Stromal cell of bone marrow (primary cell): ENCODE measurements around the gene GAGE12G.
"Not testable (repeated sequence)": the region's sequence is repeated elsewhere in the genome, so short reads cannot be mapped to it uniquely, and the experiment has no call there.

Source experiments
- DNase-seq: peaks from one replicate; pipeline ENCODE4 v3.0.0-alpha.2; 2012; ENCODE audit warnings: low read depth

The GAGE12G gene, protein sequence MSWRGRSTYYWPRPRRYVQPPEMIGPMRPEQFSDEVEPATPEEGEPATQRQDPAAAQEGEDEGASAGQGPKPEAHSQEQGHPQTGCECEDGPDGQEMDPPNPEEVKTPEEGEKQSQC

DNA sequence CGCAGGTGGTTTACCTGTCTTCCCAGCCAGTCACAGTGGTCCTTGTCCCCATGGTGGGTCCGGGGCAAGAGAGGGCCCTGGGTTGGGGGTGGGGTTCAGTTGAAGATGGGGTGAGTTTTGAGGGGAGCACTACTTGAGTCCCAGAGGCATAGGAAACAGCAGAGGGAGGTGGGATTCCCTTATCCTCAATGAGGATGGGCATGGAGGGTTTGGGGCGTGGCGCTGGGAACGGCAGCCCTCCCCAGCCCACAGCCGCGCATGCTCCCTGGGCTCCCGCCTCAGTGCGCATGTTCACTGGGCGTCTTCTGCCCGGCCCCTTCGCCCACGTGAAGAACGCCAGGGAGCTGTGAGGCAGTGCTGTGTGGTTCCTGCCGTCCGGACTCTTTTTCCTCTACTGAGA lies at the start of gene GAGE12G:
TSS of gene GAGE12G (plus strand) at position 301 of the 400 bp plus-strand sequence. CDS start 1,155 bp downstream, outside the sequence.
- not testable (repeated sequence) for DNase-seq

DNA sequence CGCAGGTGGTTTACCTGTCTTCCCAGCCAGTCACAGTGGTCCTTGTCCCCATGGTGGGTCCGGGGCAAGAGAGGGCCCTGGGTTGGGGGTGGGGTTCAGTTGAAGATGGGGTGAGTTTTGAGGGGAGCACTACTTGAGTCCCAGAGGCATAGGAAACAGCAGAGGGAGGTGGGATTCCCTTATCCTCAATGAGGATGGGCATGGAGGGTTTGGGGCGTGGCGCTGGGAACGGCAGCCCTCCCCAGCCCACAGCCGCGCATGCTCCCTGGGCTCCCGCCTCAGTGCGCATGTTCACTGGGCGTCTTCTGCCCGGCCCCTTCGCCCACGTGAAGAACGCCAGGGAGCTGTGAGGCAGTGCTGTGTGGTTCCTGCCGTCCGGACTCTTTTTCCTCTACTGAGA lies 38.3 kb upstream of the GAGE12G start, which contains the start of gene GAGE12C:
TSS of gene GAGE12C (plus strand) at position 301 of the 400 bp plus-strand sequence. CDS start 1,155 bp downstream, outside the sequence.
- not testable (repeated sequence) for DNase-seq

DNA sequence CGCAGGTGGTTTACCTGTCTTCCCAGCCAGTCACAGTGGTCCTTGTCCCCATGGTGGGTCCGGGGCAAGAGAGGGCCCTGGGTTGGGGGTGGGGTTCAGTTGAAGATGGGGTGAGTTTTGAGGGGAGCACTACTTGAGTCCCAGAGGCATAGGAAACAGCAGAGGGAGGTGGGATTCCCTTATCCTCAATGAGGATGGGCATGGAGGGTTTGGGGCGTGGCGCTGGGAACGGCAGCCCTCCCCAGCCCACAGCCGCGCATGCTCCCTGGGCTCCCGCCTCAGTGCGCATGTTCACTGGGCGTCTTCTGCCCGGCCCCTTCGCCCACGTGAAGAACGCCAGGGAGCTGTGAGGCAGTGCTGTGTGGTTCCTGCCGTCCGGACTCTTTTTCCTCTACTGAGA lies 28.8 kb upstream of the GAGE12G start, which contains the start of gene GAGE12D:
TSS of gene GAGE12D (plus strand) at position 301 of the 400 bp plus-strand sequence. CDS start 1,155 bp downstream, outside the sequence.
- DNase-seq = not testable (repeated sequence)

DNA sequence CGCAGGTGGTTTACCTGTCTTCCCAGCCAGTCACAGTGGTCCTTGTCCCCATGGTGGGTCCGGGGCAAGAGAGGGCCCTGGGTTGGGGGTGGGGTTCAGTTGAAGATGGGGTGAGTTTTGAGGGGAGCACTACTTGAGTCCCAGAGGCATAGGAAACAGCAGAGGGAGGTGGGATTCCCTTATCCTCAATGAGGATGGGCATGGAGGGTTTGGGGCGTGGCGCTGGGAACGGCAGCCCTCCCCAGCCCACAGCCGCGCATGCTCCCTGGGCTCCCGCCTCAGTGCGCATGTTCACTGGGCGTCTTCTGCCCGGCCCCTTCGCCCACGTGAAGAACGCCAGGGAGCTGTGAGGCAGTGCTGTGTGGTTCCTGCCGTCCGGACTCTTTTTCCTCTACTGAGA lies 19.2 kb upstream of the GAGE12G start, which contains the start of gene GAGE12E:
TSS of gene GAGE12E (plus strand) at position 301 of the 400 bp plus-strand sequence. CDS start 1,155 bp downstream, outside the sequence.
- DNase-seq = not testable (repeated sequence)

DNA sequence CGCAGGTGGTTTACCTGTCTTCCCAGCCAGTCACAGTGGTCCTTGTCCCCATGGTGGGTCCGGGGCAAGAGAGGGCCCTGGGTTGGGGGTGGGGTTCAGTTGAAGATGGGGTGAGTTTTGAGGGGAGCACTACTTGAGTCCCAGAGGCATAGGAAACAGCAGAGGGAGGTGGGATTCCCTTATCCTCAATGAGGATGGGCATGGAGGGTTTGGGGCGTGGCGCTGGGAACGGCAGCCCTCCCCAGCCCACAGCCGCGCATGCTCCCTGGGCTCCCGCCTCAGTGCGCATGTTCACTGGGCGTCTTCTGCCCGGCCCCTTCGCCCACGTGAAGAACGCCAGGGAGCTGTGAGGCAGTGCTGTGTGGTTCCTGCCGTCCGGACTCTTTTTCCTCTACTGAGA lies 9.7 kb upstream of the GAGE12G start, which contains the start of gene GAGE12F:
TSS of gene GAGE12F (plus strand) at position 301 of the 400 bp plus-strand sequence. CDS start 1,155 bp downstream, outside the sequence.
- DNase-seq = not testable (repeated sequence)

DNA sequence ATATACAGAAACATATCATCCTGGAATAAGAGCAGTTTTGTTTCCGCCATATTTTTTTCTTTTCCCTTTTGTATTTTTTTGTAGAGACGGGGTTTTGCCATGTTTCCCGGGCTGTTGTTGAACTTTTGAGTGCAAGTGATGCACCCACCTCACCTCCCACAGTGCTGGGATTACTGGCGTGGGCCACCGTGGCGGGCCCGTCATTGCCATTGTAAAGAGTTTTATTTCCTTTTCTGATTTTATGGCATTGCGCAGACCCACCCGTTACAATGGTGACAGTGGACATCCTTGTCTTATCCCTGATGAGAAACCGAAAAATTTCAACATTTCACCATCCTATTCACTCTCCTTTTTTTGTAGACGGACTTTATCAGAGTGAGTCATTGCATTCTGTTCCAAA lies 1.5 kb upstream of the GAGE12G start:
- not testable (repeated sequence) for DNase-seq

DNA sequence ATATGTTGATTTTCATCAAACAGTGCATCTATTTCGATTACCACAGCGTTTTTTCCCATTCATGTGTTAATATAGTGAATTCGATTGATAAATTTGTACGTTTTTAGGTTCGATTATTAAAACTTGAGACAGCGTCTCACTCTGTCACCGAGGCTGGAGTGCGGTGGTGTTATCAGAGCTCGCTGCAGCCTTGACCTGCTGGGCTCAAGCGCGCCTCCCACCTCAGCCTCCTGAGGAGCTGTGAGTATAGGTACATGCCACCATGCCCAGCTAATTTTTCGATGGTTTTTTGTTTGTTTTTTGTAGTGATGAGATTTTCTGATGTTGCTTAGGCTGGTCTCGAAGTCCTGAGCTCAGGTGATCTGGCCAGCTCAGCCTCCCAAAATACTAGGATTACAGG lies 1.0 kb upstream of the GAGE12G start:
- DNase-seq = not testable (repeated sequence)

DNA sequence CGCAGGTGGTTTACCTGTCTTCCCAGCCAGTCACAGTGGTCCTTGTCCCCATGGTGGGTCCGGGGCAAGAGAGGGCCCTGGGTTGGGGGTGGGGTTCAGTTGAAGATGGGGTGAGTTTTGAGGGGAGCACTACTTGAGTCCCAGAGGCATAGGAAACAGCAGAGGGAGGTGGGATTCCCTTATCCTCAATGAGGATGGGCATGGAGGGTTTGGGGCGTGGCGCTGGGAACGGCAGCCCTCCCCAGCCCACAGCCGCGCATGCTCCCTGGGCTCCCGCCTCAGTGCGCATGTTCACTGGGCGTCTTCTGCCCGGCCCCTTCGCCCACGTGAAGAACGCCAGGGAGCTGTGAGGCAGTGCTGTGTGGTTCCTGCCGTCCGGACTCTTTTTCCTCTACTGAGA lies 9.4 kb downstream of the GAGE12G start, which contains the start of gene GAGE12H:
TSS of gene GAGE12H (plus strand) at position 301 of the 400 bp plus-strand sequence. CDS start 1,155 bp downstream, outside the sequence.
- not testable (repeated sequence) for DNase-seq

DNA sequence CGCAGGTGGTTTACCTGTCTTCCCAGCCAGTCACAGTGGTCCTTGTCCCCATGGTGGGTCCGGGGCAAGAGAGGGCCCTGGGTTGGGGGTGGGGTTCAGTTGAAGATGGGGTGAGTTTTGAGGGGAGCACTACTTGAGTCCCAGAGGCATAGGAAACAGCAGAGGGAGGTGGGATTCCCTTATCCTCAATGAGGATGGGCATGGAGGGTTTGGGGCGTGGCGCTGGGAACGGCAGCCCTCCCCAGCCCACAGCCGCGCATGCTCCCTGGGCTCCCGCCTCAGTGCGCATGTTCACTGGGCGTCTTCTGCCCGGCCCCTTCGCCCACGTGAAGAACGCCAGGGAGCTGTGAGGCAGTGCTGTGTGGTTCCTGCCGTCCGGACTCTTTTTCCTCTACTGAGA lies 19.0 kb downstream of the GAGE12G start, which contains the start of gene GAGE2A:
TSS of gene GAGE2A (plus strand) at position 301 of the 400 bp plus-strand sequence. CDS start 1,155 bp downstream, outside the sequence.
- DNase-seq = not testable (repeated sequence)

DNA sequence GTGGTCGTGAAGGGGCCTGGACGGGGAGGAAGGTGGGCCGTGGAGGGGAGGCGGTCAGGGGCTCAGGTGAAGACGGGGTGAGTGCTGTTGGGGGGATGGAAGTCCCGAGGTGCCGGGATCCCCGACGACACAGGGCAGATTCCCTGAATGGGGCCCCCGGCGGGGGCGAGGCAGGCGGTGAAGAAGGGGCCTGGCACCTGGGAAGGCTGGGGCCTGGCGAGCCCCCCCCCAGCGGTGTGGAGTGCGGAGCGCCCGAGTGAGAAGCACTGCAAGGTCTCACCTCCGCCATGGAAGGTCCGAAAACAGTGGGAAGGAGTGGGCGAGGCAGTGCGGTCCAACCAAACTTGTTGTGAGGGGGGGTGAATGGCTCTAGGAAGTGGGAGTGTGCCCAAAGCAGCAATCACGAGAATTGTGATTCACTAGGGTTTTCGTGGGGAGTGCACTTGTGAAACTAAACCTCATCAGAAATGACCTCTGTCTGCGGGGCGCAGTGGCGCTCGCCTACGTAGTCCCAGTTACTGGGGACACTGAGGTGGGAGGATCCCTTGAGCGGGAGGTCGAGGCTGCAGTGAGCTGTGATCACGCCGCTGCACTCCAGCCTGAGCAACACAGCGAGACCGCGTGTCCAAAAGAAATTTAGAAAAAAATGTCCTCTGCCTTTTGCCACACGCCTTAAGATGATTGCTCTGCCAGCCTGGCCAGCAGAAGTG lies 19.7 kb downstream of the GAGE12G start:
- DNase-seq = not testable (repeated sequence)

DNA sequence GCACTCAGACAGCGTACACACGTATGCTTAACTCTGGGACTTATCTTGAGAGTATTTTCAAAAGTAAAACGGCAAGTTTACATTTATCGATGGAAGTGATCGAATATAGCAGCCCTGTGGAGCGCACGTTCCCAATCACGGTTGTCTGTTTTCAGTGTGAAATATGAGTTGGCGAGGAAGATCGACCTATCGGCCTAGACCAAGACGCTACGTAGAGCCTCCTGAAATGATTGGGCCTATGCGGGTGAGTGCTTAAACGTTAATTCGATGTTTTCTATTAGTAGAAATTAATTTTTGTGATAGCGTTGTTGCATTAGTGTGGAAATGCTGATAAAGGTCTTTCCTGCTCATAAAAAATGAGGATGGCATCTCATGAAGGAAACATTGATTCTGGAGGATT lies 20.3 kb downstream of the GAGE12G start:
- not testable (repeated sequence) for DNase-seq

DNA sequence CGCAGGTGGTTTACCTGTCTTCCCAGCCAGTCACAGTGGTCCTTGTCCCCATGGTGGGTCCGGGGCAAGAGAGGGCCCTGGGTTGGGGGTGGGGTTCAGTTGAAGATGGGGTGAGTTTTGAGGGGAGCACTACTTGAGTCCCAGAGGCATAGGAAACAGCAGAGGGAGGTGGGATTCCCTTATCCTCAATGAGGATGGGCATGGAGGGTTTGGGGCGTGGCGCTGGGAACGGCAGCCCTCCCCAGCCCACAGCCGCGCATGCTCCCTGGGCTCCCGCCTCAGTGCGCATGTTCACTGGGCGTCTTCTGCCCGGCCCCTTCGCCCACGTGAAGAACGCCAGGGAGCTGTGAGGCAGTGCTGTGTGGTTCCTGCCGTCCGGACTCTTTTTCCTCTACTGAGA lies 28.5 kb downstream of the GAGE12G start, which contains the start of gene GAGE1:
TSS of gene GAGE1 (plus strand) at position 301 of the 400 bp plus-strand sequence. CDS start 1,155 bp downstream, outside the sequence.
- DNase-seq = not testable (repeated sequence)

DNA sequence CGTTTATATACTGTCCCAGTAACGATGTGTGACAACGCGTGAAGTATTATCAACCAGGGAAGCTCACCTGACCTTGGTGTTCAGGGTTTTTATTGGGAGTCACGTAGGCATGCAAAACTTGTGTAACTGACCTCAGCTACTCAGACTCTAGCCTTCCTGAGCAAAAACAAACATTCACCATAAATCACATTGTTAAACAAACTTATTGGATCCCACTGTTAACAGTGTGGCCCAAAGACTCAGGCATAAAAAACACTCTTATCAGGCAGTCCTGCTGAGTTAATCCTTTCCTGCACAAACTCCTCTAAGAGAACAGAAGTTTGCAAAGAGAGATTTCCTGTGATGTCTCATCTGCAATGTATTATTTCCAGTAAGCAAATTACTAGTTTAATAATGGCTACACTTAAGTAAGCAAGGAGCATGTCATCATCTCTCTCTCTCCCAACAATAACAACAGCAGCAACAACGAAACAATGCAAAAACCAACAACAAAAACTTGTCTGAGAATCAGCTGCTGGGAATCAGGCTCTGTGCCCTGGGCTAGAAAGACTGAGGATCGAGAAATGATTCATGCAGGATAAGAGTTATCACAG lies 40.6 kb downstream of the GAGE12G start:
- DNase-seq = no peak

DNA sequence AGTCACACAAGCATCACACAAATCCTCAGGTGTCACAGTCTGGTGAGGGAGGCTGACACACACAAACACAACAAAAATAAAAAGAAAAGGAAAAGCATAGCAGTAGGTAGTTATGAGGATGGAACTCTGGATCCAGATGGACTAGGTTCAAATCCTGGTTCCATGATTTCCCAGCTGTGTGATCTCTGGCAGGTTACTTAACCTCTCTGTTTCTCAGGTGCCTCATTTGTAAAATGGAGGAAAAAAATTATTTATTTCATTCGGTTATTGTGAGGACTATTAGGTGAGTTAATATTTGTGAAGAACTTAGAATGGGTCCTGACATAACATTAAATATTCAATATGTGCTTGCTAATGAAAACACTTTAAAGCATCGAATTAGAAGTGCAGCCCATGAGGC lies 48.4 kb downstream of the GAGE12G start:
- DNase-seq = no peak
